ENCODE data around the gene C22orf23. TPM values are rescaled to one million over a fixed set of nuclear protein-coding genes. Genes with fewer than 3 reads are reported as not detected.
"Not testable (repeated sequence)": the region's sequence is repeated elsewhere in the genome, so short reads cannot be mapped to it uniquely, and the experiment has no call there.

Gene C22orf23
- total and polyA plus RNA-seq, 9 of the 15 experiments (the other 6 are each of a cell fraction or from before 2014, with no cell fraction given) = 0.25 to 1.0 (median 0.53) TPM

GRCh38 chr22:37952629-37953028, 772 bp downstream of the C22orf23 start:
- Histone ChIP-seq H3K36me3 (ENCODE audit: control insufficient read depth, insufficient read depth, low read length) (peaks cover 13% of the 10 kb centered on the region), H3K79me2 (ENCODE audit: control insufficient read depth, insufficient read depth, low read length) (peaks cover 27% of the 10 kb centered on the region), H3K4me3 (peak overlapping the region; percentile 82), H3K4me2 (ENCODE audit: insufficient read depth, low read length) (peak overlapping the region; percentile 98), H2AFZ (ENCODE audit: low read depth, low read length) (peak overlapping the region; percentile 95), H3K4me1 (replicated peaks in 1 of 2; ENCODE audit: control insufficient read depth in 2 of 2, insufficient read depth in 2 of 2, low read length in 2 of 2) (peaks cover 7 to 20% of the 10 kb centered on the region in 2 experiments; a peak in 3 of 5 replicates), H3K27ac (ENCODE audit: extremely low read depth, low read depth, low read length) (0 out of 3 replicates have a peak overlapping the region, but pooled peaks have one; percentile 42), H3K9ac (ENCODE audit: insufficient read depth in 1 of 2, low read depth in 2 of 2, low read length in 2 of 2) (peak overlapping the region; percentile 83 to 100; a peak in 2 of 4 replicates)
- CTCF ChIA-PET (ENCODE audit: low intra/inter-chr PET ratio); H4K20me1 ChIP-seq (replicated peaks; ENCODE audit: control insufficient read depth, insufficient read depth, low read length); BruUV-seq (replicated peaks); H3K9me3 ChIP-seq (replicated peaks; ENCODE audit: control insufficient read depth, insufficient read depth, low read depth, low read length); FAIRE-seq; in situ Hi-C loops (cut with MboI); H3K27me3 ChIP-seq (ENCODE audit: control insufficient read depth in 2 of 2, insufficient read depth in 2 of 2, low read length in 2 of 2); H3K9me1 ChIP-seq (ENCODE audit: control insufficient read depth, insufficient read depth, low read length): not testable (repeated sequence)
- ATAC-seq (peak; percentile 39), DNase-seq (ENCODE audit: extremely low read depth in 1 of 4, low spot score in 3 of 4) (peak in 1 of 4 experiments; percentile 12)
- peak; percentile 61; the same call in 1 of the 2 replicates for TF ChIP-seq ZBTB33 (CRISPR knock-in tag; IDR thresholded peaks at IDR 0.05)
- POLR2A ChIA-PET = interaction anchor here (0.5 to 1.1 kb wide), 4 partner anchors 54 to 412 kb away, joined by 3 to 5 read pairs (median 3); partner anchors contain the start of gene ANKRD54
- intact Hi-C loops (cut with micrococcal nuclease) = loop anchor here (10.0 kb wide), 1 partner anchor 72 kb away; no protein-coding TSS in a partner anchor
- WGBS (ENCODE audit: insufficient coverage, low coverage, missing lambda C conversion rate) = 14% methylated on average over 12 of the region's 20 CpGs

GRCh38 chr22:37951305-37951704, 2.1 kb downstream of the C22orf23 start:
- DNase-seq (ENCODE audit: extremely low read depth in 1 of 4, low spot score in 3 of 4) = peak in 2 of 4 experiments; percentile 32 to 57
- Histone ChIP-seq H3K27me3 (ENCODE audit: control insufficient read depth in 2 of 2, insufficient read depth in 2 of 2, low read length in 2 of 2) (no peaks in the 10 kb centered on the region), H3K27ac (ENCODE audit: extremely low read depth, low read depth, low read length) (no peak overlapping the region), H3K9ac (ENCODE audit: insufficient read depth in 1 of 2, low read depth in 2 of 2, low read length in 2 of 2) (peak overlapping the region in 1 of 2 experiments; percentile 17; a peak in 1 of 4 replicates), H3K36me3 (ENCODE audit: control insufficient read depth, insufficient read depth, low read length) (no peaks in the 10 kb centered on the region; the same call in 2 of the 3 replicates), H3K4me2 (ENCODE audit: insufficient read depth, low read length) (no peak overlapping the region), H3K9me1 (ENCODE audit: control insufficient read depth, insufficient read depth, low read length) (no peaks in the 10 kb centered on the region), H3K9me3 (replicated peaks; ENCODE audit: control insufficient read depth, insufficient read depth, low read depth, low read length) (no peaks in the 10 kb centered on the region), H3K4me3 (no peak overlapping the region), H2AFZ (ENCODE audit: low read depth, low read length) (peak overlapping the region; percentile 60; the same call in 1 of the 2 replicates), H3K79me2 (ENCODE audit: control insufficient read depth, insufficient read depth, low read length) (peaks cover 21% of the 10 kb centered on the region), H4K20me1 (replicated peaks; ENCODE audit: control insufficient read depth, insufficient read depth, low read length) (0 out of 2 replicates have a peak, but pooled peaks cover 3% of the 10 kb centered on the region), H3K4me1 (replicated peaks in 1 of 2; ENCODE audit: control insufficient read depth in 2 of 2, insufficient read depth in 2 of 2, low read length in 2 of 2) (peaks cover 7 to 20% of the 10 kb centered on the region in 2 experiments; a peak in 3 of 5 replicates)
- in situ Hi-C loops (cut with MboI) (no loop called here), intact Hi-C loops (cut with micrococcal nuclease) (loop anchor here (10.0 kb wide), 1 partner anchor 73 kb away; no protein-coding TSS in a partner anchor)
- ChIA-PET POLR2A (interaction anchor here (0.7 kb wide), 1 partner anchor 148 kb away, joined by 3 read pairs; no protein-coding TSS in a partner anchor), CTCF (ENCODE audit: low intra/inter-chr PET ratio) (no interaction called here)
- WGBS (ENCODE audit: insufficient coverage, low coverage, missing lambda C conversion rate) = 45% methylated on average over 7 of the region's 8 CpGs
- BruUV-seq (replicated peaks) = no TSS peak
- peak; percentile 54 for ATAC-seq
- FAIRE-seq = peak; percentile 65
- TF ChIP-seq TAF15 (IDR thresholded peaks at IDR 0.05; ENCODE audit: low read depth, low read length) (no peak), KDM2B (CRISPR knock-in tag; IDR thresholded peaks at IDR 0.05) (no peak), CREB1 (IDR thresholded peaks at IDR 0.05) (peak; percentile 87), CREB1 (CRISPR knock-in tag; IDR thresholded peaks at IDR 0.05) (peak; percentile 68; the same call in 1 of the 2 replicates), U2AF1 (optimal IDR thresholded peaks at IDR 0.05; ENCODE audit: low read depth, low read length) (no peak), ZNF212 (CRISPR knock-in tag; IDR thresholded peaks at IDR 0.05) (no peak), SMAD2 (IDR thresholded peaks at IDR 0.05; ENCODE audit: low read depth, low read length) (no peak), TFE3 (CRISPR knock-in tag; IDR thresholded peaks at IDR 0.05) (no peak), ATF1 (CRISPR knock-in tag; IDR thresholded peaks at IDR 0.05) (peak; percentile 52; the same call in 1 of the 2 replicates), ATF1 (tag; IDR thresholded peaks at IDR 0.05) (peak; percentile 68)

All from K562 (cell line).